ENCODE data around the gene BIRC6.

GRCh38 chr2:32614084-32614483, 257.3 kb downstream of the BIRC6 start:
- no peak for TF ChIP-seq CTCF (IDR thresholded peaks at IDR 0.05; ENCODE audit: control extremely low read depth in 1 of 3, insufficient read depth in 1 of 3, low read depth in 1 of 3, low read length in 3 of 3)
- no peak for TF ChIP-seq EP300 (IDR thresholded peaks at IDR 0.05; ENCODE audit: borderline replicate concordance in 1 of 2, low read depth in 2 of 2, low read length in 2 of 2)
- TF ChIP-seq JUND (IDR thresholded peaks at IDR 0.05; ENCODE audit: low read length): no peak
- TF ChIP-seq MAX (IDR thresholded peaks at IDR 0.05): no peak
- no peak for TF ChIP-seq POLR2AphosphoS5 (IDR thresholded peaks at IDR 0.05; ENCODE audit: low read depth, low read length)
- TF ChIP-seq RAD21 (IDR thresholded peaks at IDR 0.05 in 1 of 2, conservative IDR thresholded peaks at IDR 0.05 in 1 of 2; ENCODE audit: low read depth in 2 of 2, low read length in 2 of 2): no peak
- TF ChIP-seq CREB1 (IDR thresholded peaks at IDR 0.05): no peak
- TF ChIP-seq POLR2A (IDR thresholded peaks at IDR 0.05; ENCODE audit: control extremely low read depth in 1 of 2, low read depth in 2 of 2, low read length in 2 of 2): no peak
- no peak for TF ChIP-seq TCF12 (IDR thresholded peaks at IDR 0.05; ENCODE audit: low read depth, low read length)
- TF ChIP-seq GTF2F1 (IDR thresholded peaks at IDR 0.05; ENCODE audit: borderline replicate concordance, low read depth, low read length): no peak

All from H1 (cell line).